ENCODE data around the gene PFKL. TPM values are rescaled to one million over a fixed set of nuclear protein-coding genes. Genes with fewer than 3 reads are reported as not detected.

Gene PFKL
- polyA plus RNA-seq, 1 donor, result 160 TPM

- no peaks in the 10 kb centered on the region for H3K27me3 ChIP-seq (ENCODE audit: control insufficient read depth, insufficient read depth, low read length)
- no peak overlapping the region for H3K27ac ChIP-seq (ENCODE audit: low read length)
- no peaks in the 10 kb centered on the region for H3K4me1 ChIP-seq (ENCODE audit: control insufficient read depth, insufficient read depth, low read length)
- no peaks in the 10 kb centered on the region for H3K9me3 ChIP-seq (ENCODE audit: control insufficient read depth, low read depth, low read length)
- no peak for DNase-seq
- H3K4me3 ChIP-seq (ENCODE audit: low read length), result no peak overlapping the region
- peaks cover 93% of the 10 kb centered on the region for H3K36me3 ChIP-seq (ENCODE audit: control insufficient read depth, insufficient read depth, low read length)
- no CpG with 5 or more reads among the region's 13 CpGs for WGBS (ENCODE audit: insufficient coverage, low lambda C conversion rate)
These were observed 13.6 kb downstream of the PFKL start for GRCh38 chr21:44313451-44313850.

GRCh38 chr21:44314128-44314527 lies 14.3 kb downstream of the PFKL start:
- H3K36me3 ChIP-seq (ENCODE audit: control insufficient read depth, insufficient read depth, low read length), result peaks cover 95% of the 10 kb centered on the region

GRCh38 chr21:44314561-44314960 lies 14.7 kb downstream of the PFKL start:
- Histone ChIP-seq H3K27me3 (ENCODE audit: control insufficient read depth, insufficient read depth, low read length) (no peaks in the 10 kb centered on the region), H3K4me1 (ENCODE audit: control insufficient read depth, insufficient read depth, low read length) (no peaks in the 10 kb centered on the region), H3K36me3 (ENCODE audit: control insufficient read depth, insufficient read depth, low read length) (peaks cover 95% of the 10 kb centered on the region), H3K27ac (ENCODE audit: low read length) (no peak overlapping the region), H3K4me3 (ENCODE audit: low read length) (no peak overlapping the region), H3K9me3 (ENCODE audit: control insufficient read depth, low read depth, low read length) (no peaks in the 10 kb centered on the region)
- 80% methylated on average over 1 of the region's 11 CpGs for WGBS (ENCODE audit: insufficient coverage, low lambda C conversion rate)
- DNase-seq, result no peak

More at GRCh38 chr21:44314128-44314527, 14.3 kb downstream of the PFKL start:
- Histone ChIP-seq H3K27ac (ENCODE audit: low read length) (no peak overlapping the region), H3K27me3 (ENCODE audit: control insufficient read depth, insufficient read depth, low read length) (no peaks in the 10 kb centered on the region), H3K9me3 (ENCODE audit: control insufficient read depth, low read depth, low read length) (no peaks in the 10 kb centered on the region), H3K4me3 (ENCODE audit: low read length) (no peak overlapping the region), H3K4me1 (ENCODE audit: control insufficient read depth, insufficient read depth, low read length) (no peaks in the 10 kb centered on the region)
- no CpG with 5 or more reads among the region's 15 CpGs for WGBS (ENCODE audit: insufficient coverage, low lambda C conversion rate)
- DNase-seq, result no peak

GRCh38 chr21:44315691-44316203 lies 15.9 kb downstream of the PFKL start:
- no peak overlapping the region for H3K4me3 ChIP-seq (ENCODE audit: low read length)
- no peaks in the 10 kb centered on the region for H3K27me3 ChIP-seq (ENCODE audit: control insufficient read depth, insufficient read depth, low read length)
- DNase-seq, result no peak
- no peaks in the 10 kb centered on the region for H3K4me1 ChIP-seq (ENCODE audit: control insufficient read depth, insufficient read depth, low read length)
- peaks cover 93% of the 10 kb centered on the region for H3K36me3 ChIP-seq (ENCODE audit: control insufficient read depth, insufficient read depth, low read length)
- no peak overlapping the region for H3K27ac ChIP-seq (ENCODE audit: low read length)
- no peaks in the 10 kb centered on the region for H3K9me3 ChIP-seq (ENCODE audit: control insufficient read depth, low read depth, low read length)
- WGBS (ENCODE audit: insufficient coverage, low lambda C conversion rate), result no CpG with 5 or more reads among the region's 16 CpGs

GRCh38 chr21:44316277-44316900 lies 16.5 kb downstream of the PFKL start:
- H3K9me3 ChIP-seq (ENCODE audit: control insufficient read depth, low read depth, low read length), result no peaks in the 10 kb centered on the region
- no peak overlapping the region for H3K27ac ChIP-seq (ENCODE audit: low read length)
- H3K27me3 ChIP-seq (ENCODE audit: control insufficient read depth, insufficient read depth, low read length), result no peaks in the 10 kb centered on the region
- no CpG with 5 or more reads among the region's 27 CpGs for WGBS (ENCODE audit: insufficient coverage, low lambda C conversion rate)
- H3K4me3 ChIP-seq (ENCODE audit: low read length), result no peak overlapping the region
- H3K4me1 ChIP-seq (ENCODE audit: control insufficient read depth, insufficient read depth, low read length), result no peaks in the 10 kb centered on the region
- DNase-seq, result no peak
- peaks cover 90% of the 10 kb centered on the region for H3K36me3 ChIP-seq (ENCODE audit: control insufficient read depth, insufficient read depth, low read length)

GRCh38 chr21:44317241-44317782 lies 17.5 kb downstream of the PFKL start:
- Histone ChIP-seq H3K4me3 (ENCODE audit: low read length) (no peak overlapping the region), H3K9me3 (ENCODE audit: control insufficient read depth, low read depth, low read length) (no peaks in the 10 kb centered on the region), H3K27me3 (ENCODE audit: control insufficient read depth, insufficient read depth, low read length) (no peaks in the 10 kb centered on the region), H3K36me3 (ENCODE audit: control insufficient read depth, insufficient read depth, low read length) (peaks cover 90% of the 10 kb centered on the region), H3K27ac (ENCODE audit: low read length) (no peak overlapping the region), H3K4me1 (ENCODE audit: control insufficient read depth, insufficient read depth, low read length) (no peaks in the 10 kb centered on the region)
- WGBS (ENCODE audit: insufficient coverage, low lambda C conversion rate), result no CpG with 5 or more reads among the region's 19 CpGs
- no peak for DNase-seq

- no peaks in the 10 kb centered on the region for H3K9me3 ChIP-seq (ENCODE audit: control insufficient read depth, low read depth, low read length)
- no peaks in the 10 kb centered on the region for H3K4me1 ChIP-seq (ENCODE audit: control insufficient read depth, insufficient read depth, low read length)
- DNase-seq, result no peak
- no CpG with 5 or more reads among the region's 22 CpGs for WGBS (ENCODE audit: insufficient coverage, low lambda C conversion rate)
- no peaks in the 10 kb centered on the region for H3K27me3 ChIP-seq (ENCODE audit: control insufficient read depth, insufficient read depth, low read length)
- peaks cover 90% of the 10 kb centered on the region for H3K36me3 ChIP-seq (ENCODE audit: control insufficient read depth, insufficient read depth, low read length)
- H3K27ac ChIP-seq (ENCODE audit: low read length), result no peak overlapping the region
- no peak overlapping the region for H3K4me3 ChIP-seq (ENCODE audit: low read length)
These were observed 18.0 kb downstream of the PFKL start for GRCh38 chr21:44317871-44318270.

GRCh38 chr21:44318489-44319285 lies 18.8 kb downstream of the PFKL start:
- H3K9me3 ChIP-seq (ENCODE audit: control insufficient read depth, low read depth, low read length), result no peaks in the 10 kb centered on the region
- WGBS (ENCODE audit: insufficient coverage, low lambda C conversion rate), result no CpG with 5 or more reads among the region's 25 CpGs
- H3K27me3 ChIP-seq (ENCODE audit: control insufficient read depth, insufficient read depth, low read length), result no peaks in the 10 kb centered on the region
- H3K36me3 ChIP-seq (ENCODE audit: control insufficient read depth, insufficient read depth, low read length), result peaks cover 85% of the 10 kb centered on the region
- H3K4me3 ChIP-seq (ENCODE audit: low read length), result no peak overlapping the region
- DNase-seq, result no peak
- H3K4me1 ChIP-seq (ENCODE audit: control insufficient read depth, insufficient read depth, low read length), result no peaks in the 10 kb centered on the region
- no peak overlapping the region for H3K27ac ChIP-seq (ENCODE audit: low read length)

- H3K4me3 ChIP-seq (ENCODE audit: low read length), result no peak overlapping the region
- no peaks in the 10 kb centered on the region for H3K27me3 ChIP-seq (ENCODE audit: control insufficient read depth, insufficient read depth, low read length)
- no peak for DNase-seq
- no peaks in the 10 kb centered on the region for H3K4me1 ChIP-seq (ENCODE audit: control insufficient read depth, insufficient read depth, low read length)
- no CpG with 5 or more reads among the region's 35 CpGs for WGBS (ENCODE audit: insufficient coverage, low lambda C conversion rate)
- no peaks in the 10 kb centered on the region for H3K9me3 ChIP-seq (ENCODE audit: control insufficient read depth, low read depth, low read length)
- H3K36me3 ChIP-seq (ENCODE audit: control insufficient read depth, insufficient read depth, low read length), result peaks cover 88% of the 10 kb centered on the region
- H3K27ac ChIP-seq (ENCODE audit: low read length), result no peak overlapping the region
These were observed 19.7 kb downstream of the PFKL start for GRCh38 chr21:44319407-44320065.

GRCh38 chr21:44320847-44321246 lies 21.0 kb downstream of the PFKL start:
- H3K4me3 ChIP-seq (ENCODE audit: low read length), result no peak overlapping the region
- no peaks in the 10 kb centered on the region for H3K4me1 ChIP-seq (ENCODE audit: control insufficient read depth, insufficient read depth, low read length)
- DNase-seq, result no peak
- no CpG with 5 or more reads among the region's 13 CpGs for WGBS (ENCODE audit: insufficient coverage, low lambda C conversion rate)
- no peak overlapping the region for H3K27ac ChIP-seq (ENCODE audit: low read length)
- peaks cover 3% of the 10 kb centered on the region for H3K9me3 ChIP-seq (ENCODE audit: control insufficient read depth, low read depth, low read length)
- H3K36me3 ChIP-seq (ENCODE audit: control insufficient read depth, insufficient read depth, low read length), result peaks cover 88% of the 10 kb centered on the region
- H3K27me3 ChIP-seq (ENCODE audit: control insufficient read depth, insufficient read depth, low read length), result no peaks in the 10 kb centered on the region
